Upper lobe of right lung (tissue), 1 donor: Measurements from ENCODE around the gene CSF2RB. TPM values are rescaled to one million over a fixed set of nuclear protein-coding genes. Genes with fewer than 3 reads are reported as not detected.

Experiments
- ATAC-seq: fragments of 200-7000 bp; cut with Tn5 transposase; one replicate; pipeline ENCODE4 v1.9.1; 2020; ENCODE audit warnings: mild to moderate bottlenecking, moderate library complexity
- DNase-seq: peaks from one replicate; pipeline ENCODE4 v3.0.0-alpha.2; 2020
- H3K27ac ChIP-seq: fragments of 200-600 bp; one replicate; pipeline ENCODE4 v1.8.0; 2022
- H3K27me3 ChIP-seq: fragments of 200-600 bp; one replicate; pipeline ENCODE4 v1.8.0; 2022; ENCODE audit warnings: mild to moderate bottlenecking
- H3K36me3 ChIP-seq: fragments of 200-600 bp; one replicate; pipeline ENCODE4 v1.8.0; 2022
- H3K4me1 ChIP-seq: fragments of 200-600 bp; one replicate; pipeline ENCODE4 v1.8.0; 2022
- H3K4me3 ChIP-seq: fragments of 200-600 bp; one replicate; pipeline ENCODE4 v1.8.0; 2022; ENCODE audit warnings: mild to moderate bottlenecking
- H3K9me3 ChIP-seq: fragments of 200-600 bp; one replicate; pipeline ENCODE4 v1.8.0; 2022
- intact Hi-C: fragments of 100-400 bp; cut with DNase I; formaldehyde crosslinking; loops from one replicate; pipeline ENCODE4 v1.11.0; 2022
- total RNA-seq: library from RNA; stranded (reverse); fragmentation: NEBNext Ultra II Directional; extraction: Animal tissue kit (Norgen Biotek cat#: 25700); gene quantifications from one replicate; pipeline ENCODE4 v1.2.1, GENCODE V29; 2021
- TF ChIP-seq, protein P1 (sequence below): fragments of 200-600 bp; IDR thresholded peaks from one replicate; pipeline ENCODE4 v1.8.0; 2022; ENCODE audit warnings: antibody characterized with exemption
- donor health status: DM: no; HTN: yes; CAD: no; lungs with severe emphysema.

CSF2RB gene
- total RNA-seq, 1 donor from 2014 or later, result 27.2 TPM

DNA sequence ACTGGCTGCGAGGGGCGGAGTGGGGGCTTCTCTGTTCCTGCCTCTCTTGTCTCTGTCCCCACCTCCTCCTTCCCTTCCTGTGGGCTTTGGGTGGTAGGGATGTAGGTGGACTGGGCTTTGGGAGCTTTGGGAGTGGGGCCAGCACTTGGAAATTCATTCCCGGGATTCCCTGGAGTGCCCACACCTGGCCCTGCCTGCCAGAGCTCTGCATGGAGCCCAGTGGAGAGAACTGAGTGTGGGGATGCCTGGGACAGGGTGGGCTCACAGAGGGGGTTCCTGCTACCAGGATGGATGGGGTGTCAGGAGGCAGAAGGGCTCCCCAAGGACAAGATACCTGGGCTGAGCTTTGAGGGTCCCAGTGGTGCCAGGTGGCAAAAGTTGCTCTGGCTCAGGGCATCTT, 22.3 kb downstream of the CSF2RB start:
- ATAC-seq, result no peak
- no peak overlapping the region for H3K4me3 ChIP-seq
- TF ChIP-seq, protein P1, sequence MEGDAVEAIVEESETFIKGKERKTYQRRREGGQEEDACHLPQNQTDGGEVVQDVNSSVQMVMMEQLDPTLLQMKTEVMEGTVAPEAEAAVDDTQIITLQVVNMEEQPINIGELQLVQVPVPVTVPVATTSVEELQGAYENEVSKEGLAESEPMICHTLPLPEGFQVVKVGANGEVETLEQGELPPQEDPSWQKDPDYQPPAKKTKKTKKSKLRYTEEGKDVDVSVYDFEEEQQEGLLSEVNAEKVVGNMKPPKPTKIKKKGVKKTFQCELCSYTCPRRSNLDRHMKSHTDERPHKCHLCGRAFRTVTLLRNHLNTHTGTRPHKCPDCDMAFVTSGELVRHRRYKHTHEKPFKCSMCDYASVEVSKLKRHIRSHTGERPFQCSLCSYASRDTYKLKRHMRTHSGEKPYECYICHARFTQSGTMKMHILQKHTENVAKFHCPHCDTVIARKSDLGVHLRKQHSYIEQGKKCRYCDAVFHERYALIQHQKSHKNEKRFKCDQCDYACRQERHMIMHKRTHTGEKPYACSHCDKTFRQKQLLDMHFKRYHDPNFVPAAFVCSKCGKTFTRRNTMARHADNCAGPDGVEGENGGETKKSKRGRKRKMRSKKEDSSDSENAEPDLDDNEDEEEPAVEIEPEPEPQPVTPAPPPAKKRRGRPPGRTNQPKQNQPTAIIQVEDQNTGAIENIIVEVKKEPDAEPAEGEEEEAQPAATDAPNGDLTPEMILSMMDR, result no peak
- H3K9me3 ChIP-seq, result no peaks in the 10 kb centered on the region
- no peak for DNase-seq
- H3K27ac ChIP-seq, result no peak overlapping the region
- peaks cover 10% of the 10 kb centered on the region for H3K36me3 ChIP-seq
- no peaks in the 10 kb centered on the region for H3K27me3 ChIP-seq
- H3K4me1 ChIP-seq, result no peaks in the 10 kb centered on the region
- intact Hi-C loops, result no loop called here

DNA sequence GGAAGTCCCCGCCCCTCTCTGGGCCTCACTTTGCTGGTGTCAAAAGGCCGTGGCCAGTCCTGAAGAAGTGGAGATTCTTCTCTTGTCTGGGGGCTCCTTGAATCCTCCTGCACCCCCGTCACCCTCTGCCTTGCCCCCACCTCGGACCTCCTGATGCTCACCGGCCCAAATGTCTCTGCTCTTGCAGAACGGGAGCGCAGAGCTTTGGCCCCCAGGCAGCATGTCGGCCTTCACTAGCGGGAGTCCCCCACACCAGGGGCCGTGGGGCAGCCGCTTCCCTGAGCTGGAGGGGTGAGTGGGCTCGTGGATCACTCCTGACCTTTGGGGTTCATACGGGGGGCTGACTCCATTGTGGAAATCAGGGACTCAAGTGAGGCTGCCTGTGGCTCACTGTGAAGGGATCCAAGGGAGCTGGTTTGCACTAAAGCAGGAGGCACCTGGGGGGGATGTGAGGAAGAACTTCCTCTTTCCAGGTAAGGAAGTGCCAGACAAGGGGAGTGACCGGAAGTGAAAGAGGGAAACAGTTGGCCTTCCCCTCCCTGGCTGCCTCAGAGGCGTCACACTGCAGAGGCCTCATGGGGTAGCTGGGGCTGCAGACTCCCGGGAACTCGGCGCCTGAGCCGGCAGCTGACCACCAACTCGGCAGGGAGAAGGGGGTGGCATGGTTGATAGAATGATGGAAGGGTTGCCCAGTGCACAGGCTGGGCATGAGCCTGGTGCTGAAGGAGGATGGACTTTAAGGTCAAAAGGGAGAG, 23.1 kb downstream of the CSF2RB start:
- ATAC-seq, result peak; percentile 61
- H3K27ac ChIP-seq, result no peak overlapping the region

DNA sequence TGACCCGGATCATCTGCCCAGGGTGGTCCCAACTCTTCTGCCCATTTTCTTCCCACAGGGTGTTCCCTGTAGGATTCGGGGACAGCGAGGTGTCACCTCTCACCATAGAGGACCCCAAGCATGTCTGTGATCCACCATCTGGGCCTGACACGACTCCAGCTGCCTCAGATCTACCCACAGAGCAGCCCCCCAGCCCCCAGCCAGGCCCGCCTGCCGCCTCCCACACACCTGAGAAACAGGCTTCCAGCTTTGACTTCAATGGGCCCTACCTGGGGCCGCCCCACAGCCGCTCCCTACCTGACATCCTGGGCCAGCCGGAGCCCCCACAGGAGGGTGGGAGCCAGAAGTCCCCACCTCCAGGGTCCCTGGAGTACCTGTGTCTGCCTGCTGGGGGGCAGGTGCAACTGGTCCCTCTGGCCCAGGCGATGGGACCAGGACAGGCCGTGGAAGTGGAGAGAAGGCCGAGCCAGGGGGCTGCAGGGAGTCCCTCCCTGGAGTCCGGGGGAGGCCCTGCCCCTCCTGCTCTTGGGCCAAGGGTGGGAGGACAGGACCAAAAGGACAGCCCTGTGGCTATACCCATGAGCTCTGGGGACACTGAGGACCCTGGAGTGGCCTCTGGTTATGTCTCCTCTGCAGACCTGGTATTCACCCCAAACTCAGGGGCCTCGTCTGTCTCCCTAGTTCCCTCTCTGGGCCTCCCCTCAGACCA, 24.0 kb downstream of the CSF2RB start:
- Histone ChIP-seq H3K9me3 (no peaks in the 10 kb centered on the region), H3K36me3 (peaks cover 9% of the 10 kb centered on the region), H3K27me3 (no peaks in the 10 kb centered on the region), H3K4me1 (no peaks in the 10 kb centered on the region), H3K27ac (no peak overlapping the region), H3K4me3 (no peak overlapping the region)
- intact Hi-C loops, result no loop called here
- ATAC-seq (no peak), DNase-seq (no peak)
- TF ChIP-seq, protein P1, result no peak

More for the DNA sequence above, 23.1 kb downstream of the CSF2RB start:
- Histone ChIP-seq H3K36me3 (peaks cover 10% of the 10 kb centered on the region), H3K27me3 (no peaks in the 10 kb centered on the region), H3K4me3 (no peak overlapping the region), H3K9me3 (no peaks in the 10 kb centered on the region), H3K4me1 (no peaks in the 10 kb centered on the region)
- TF ChIP-seq, protein P1, result no peak
- DNase-seq, result peak; percentile 64
- intact Hi-C loops, result no loop called here

DNA sequence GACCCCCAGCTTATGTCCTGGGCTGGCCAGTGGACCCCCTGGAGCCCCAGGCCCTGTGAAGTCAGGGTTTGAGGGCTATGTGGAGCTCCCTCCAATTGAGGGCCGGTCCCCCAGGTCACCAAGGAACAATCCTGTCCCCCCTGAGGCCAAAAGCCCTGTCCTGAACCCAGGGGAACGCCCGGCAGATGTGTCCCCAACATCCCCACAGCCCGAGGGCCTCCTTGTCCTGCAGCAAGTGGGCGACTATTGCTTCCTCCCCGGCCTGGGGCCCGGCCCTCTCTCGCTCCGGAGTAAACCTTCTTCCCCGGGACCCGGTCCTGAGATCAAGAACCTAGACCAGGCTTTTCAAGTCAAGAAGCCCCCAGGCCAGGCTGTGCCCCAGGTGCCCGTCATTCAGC, 24.6 kb downstream of the CSF2RB start:
- Histone ChIP-seq H3K36me3 (peaks cover 4% of the 10 kb centered on the region), H3K9me3 (no peaks in the 10 kb centered on the region), H3K27ac (no peak overlapping the region), H3K4me1 (no peaks in the 10 kb centered on the region), H3K4me3 (no peak overlapping the region), H3K27me3 (no peaks in the 10 kb centered on the region)
- ATAC-seq (no peak), DNase-seq (peak; percentile 61)
- intact Hi-C loops, result no loop called here
- TF ChIP-seq, protein P1, result no peak

DNA sequence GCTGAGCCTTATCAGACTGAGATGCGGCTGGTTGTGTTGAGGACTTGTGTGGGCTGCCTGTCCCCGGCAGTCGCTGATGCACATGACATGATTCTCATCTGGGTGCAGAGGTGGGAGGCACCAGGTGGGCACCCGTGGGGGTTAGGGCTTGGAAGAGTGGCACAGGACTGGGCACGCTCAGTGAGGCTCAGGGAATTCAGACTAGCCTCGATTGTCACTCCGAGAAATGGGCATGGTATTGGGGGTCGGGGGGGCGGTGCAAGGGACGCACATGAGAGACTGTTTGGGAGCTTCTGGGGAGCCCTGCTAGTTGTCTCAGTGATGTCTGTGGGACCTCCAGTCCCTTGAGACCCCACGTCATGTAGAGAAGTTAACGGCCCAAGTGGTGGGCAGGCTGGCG, 25.5 kb downstream of the CSF2RB start:
- Histone ChIP-seq H3K9me3 (no peaks in the 10 kb centered on the region), H3K4me3 (no peak overlapping the region), H3K36me3 (no peaks in the 10 kb centered on the region), H3K4me1 (no peaks in the 10 kb centered on the region), H3K27ac (no peak overlapping the region), H3K27me3 (no peaks in the 10 kb centered on the region)
- TF ChIP-seq, protein P1, result no peak
- DNase-seq (no peak), ATAC-seq (no peak)
- intact Hi-C loops, result no loop called here
